ENCODE measurements around the gene LCORL. TPM values are rescaled to one million over a fixed set of nuclear protein-coding genes. Genes with fewer than 3 reads are reported as not detected.

Gene LCORL
- total and polyA plus RNA-seq, 2 experiments from 2014 or later, result 21.0 to 28.7 TPM

DNA sequence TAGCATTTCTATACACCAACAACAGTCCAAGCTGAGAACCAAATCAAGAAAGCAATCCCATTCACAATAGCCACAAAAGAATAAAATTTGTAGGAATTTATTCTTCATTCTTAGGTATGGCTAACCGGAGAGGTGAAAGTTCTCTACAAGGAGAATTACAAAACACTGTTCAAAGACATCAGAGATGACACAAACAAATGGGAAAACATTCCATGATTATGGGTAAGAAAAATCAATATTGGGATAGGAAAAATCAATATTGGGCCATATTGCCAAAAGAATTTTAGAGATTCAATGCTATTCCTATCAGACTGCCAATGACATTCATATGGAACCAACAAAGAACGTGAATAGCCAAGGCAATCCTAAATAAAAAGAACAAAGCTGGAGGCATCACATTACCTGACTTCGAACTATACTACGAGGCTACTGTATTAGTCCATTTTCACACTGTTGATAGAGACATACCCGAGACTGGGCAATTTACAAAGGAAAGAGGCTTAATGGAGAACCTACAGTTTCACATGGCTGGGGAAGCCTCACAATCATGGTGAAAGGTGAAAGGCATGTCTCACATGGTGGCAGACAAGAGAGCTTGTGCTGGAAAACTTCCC is 161.7 kb downstream of the LCORL start:
- H3K27ac ChIP-seq (ENCODE audit: low read depth), result no peak overlapping the region
- no peak overlapping the region for H3K27ac Mint-ChIP-seq
- no peak overlapping the region for H3K4me3 Mint-ChIP-seq
- H3K4me2 ChIP-seq, result no peak overlapping the region
- no peak for DNase-seq (ENCODE audit: low spot score)
- H3K36me3 ChIP-seq (ENCODE audit: insufficient read depth), result peaks cover 10% of the 10 kb centered on the region; the same call in 1 of the 2 replicates
- H3K4me3 ChIP-seq, result no peak overlapping the region
- no peaks in the 10 kb centered on the region for H3K4me1 ChIP-seq (ENCODE audit: insufficient read depth)
- peaks cover 27% of the 10 kb centered on the region for H3K9me3 Mint-ChIP-seq
- no peaks in the 10 kb centered on the region for H4K20me1 ChIP-seq (replicated peaks; ENCODE audit: insufficient read depth)
- peaks cover 6% of the 10 kb centered on the region; the same call in 1 of the 2 replicates for H3K9me2 ChIP-seq (ENCODE audit: insufficient read depth)
- no peak for ATAC-seq
- TF ChIP-seq, protein P1, sequence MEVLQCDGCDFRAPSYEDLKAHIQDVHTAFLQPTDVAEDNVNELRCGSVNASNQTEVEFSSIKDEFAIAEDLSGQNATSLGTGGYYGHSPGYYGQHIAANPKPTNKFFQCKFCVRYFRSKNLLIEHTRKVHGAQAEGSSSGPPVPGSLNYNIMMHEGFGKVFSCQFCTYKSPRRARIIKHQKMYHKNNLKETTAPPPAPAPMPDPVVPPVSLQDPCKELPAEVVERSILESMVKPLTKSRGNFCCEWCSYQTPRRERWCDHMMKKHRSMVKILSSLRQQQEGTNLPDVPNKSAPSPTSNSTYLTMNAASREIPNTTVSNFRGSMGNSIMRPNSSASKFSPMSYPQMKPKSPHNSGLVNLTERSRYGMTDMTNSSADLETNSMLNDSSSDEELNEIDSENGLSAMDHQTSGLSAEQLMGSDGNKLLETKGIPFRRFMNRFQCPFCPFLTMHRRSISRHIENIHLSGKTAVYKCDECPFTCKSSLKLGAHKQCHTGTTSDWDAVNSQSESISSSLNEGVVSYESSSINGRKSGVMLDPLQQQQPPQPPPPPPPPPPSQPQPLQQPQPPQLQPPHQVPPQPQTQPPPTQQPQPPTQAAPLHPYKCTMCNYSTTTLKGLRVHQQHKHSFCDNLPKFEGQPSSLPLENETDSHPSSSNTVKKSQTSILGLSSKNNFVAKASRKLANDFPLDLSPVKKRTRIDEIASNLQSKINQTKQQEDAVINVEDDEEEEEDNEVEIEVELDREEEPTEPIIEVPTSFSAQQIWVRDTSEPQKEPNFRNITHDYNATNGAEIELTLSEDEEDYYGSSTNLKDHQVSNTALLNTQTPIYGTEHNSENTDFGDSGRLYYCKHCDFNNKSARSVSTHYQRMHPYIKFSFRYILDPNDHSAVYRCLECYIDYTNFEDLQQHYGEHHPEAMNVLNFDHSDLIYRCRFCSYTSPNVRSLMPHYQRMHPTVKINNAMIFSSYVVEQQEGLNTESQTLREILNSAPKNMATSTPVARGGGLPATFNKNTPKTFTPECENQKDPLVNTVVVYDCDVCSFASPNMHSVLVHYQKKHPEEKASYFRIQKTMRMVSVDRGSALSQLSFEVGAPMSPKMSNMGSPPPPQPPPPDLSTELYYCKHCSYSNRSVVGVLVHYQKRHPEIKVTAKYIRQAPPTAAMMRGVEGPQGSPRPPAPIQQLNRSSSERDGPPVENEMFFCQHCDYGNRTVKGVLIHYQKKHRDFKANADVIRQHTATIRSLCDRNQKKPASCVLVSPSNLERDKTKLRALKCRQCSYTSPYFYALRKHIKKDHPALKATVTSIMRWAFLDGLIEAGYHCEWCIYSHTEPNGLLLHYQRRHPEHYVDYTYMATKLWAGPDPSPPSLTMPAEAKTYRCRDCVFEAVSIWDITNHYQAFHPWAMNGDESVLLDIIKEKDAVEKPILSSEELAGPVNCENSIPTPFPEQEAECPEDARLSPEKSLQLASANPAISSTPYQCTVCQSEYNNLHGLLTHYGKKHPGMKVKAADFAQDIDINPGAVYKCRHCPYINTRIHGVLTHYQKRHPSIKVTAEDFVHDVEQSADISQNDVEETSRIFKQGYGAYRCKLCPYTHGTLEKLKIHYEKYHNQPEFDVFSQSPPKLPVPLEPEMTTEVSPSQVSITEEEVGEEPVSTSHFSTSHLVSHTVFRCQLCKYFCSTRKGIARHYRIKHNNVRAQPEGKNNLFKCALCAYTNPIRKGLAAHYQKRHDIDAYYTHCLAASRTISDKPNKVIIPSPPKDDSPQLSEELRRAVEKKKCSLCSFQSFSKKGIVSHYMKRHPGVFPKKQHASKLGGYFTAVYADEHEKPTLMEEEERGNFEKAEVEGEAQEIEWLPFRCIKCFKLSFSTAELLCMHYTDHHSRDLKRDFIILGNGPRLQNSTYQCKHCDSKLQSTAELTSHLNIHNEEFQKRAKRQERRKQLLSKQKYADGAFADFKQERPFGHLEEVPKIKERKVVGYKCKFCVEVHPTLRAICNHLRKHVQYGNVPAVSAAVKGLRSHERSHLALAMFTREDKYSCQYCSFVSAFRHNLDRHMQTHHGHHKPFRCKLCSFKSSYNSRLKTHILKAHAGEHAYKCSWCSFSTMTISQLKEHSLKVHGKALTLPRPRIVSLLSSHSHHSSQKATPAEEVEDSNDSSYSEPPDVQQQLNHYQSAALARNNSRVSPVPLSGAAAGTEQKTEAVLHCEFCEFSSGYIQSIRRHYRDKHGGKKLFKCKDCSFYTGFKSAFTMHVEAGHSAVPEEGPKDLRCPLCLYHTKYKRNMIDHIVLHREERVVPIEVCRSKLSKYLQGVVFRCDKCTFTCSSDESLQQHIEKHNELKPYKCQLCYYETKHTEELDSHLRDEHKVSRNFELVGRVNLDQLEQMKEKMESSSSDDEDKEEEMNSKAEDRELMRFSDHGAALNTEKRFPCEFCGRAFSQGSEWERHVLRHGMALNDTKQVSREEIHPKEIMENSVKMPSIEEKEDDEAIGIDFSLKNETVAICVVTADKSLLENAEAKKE (CRISPR knock-in tag; IDR thresholded peaks at IDR 0.05), result no peak
- TF ChIP-seq ZNF114 (CRISPR knock-in tag; IDR thresholded peaks at IDR 0.05), result no peak
- TF ChIP-seq JUNB (IDR thresholded peaks at IDR 0.05; ENCODE audit: unreplicated experiment), result no peak
- TF ChIP-seq STAT1 (IDR thresholded peaks at IDR 0.05; ENCODE audit: unreplicated experiment), result no peak
- TF ChIP-seq NANOG (IDR thresholded peaks at IDR 0.05; ENCODE audit: borderline replicate concordance), result no peak
- no peak for TF ChIP-seq REST (IDR thresholded peaks at IDR 0.05; ENCODE audit: unreplicated experiment)
- TF ChIP-seq, protein P2, sequence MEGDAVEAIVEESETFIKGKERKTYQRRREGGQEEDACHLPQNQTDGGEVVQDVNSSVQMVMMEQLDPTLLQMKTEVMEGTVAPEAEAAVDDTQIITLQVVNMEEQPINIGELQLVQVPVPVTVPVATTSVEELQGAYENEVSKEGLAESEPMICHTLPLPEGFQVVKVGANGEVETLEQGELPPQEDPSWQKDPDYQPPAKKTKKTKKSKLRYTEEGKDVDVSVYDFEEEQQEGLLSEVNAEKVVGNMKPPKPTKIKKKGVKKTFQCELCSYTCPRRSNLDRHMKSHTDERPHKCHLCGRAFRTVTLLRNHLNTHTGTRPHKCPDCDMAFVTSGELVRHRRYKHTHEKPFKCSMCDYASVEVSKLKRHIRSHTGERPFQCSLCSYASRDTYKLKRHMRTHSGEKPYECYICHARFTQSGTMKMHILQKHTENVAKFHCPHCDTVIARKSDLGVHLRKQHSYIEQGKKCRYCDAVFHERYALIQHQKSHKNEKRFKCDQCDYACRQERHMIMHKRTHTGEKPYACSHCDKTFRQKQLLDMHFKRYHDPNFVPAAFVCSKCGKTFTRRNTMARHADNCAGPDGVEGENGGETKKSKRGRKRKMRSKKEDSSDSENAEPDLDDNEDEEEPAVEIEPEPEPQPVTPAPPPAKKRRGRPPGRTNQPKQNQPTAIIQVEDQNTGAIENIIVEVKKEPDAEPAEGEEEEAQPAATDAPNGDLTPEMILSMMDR (conservative IDR thresholded peaks at IDR 0.05; ENCODE audit: low read depth in 2 of 2), result no peak
- no peak for TF ChIP-seq EZH2phosphoT487 (IDR thresholded peaks at IDR 0.05; ENCODE audit: unreplicated experiment)
- H3K79me2 ChIP-seq (replicated peaks; ENCODE audit: insufficient read depth), result no peaks in the 10 kb centered on the region
- no peak overlapping the region for H2AFZ ChIP-seq
- H3K36me3 Mint-ChIP-seq (ENCODE audit: low read depth), result peaks cover 29% of the 10 kb centered on the region
- H3K27me3 Mint-ChIP-seq (ENCODE audit: insufficient read depth, low read depth, poor library complexity), result no peaks in the 10 kb centered on the region
- H3F3A ChIP-seq (replicated peaks; ENCODE audit: low read depth), result no peaks in the 10 kb centered on the region
- no peaks in the 10 kb centered on the region for H3K4me1 Mint-ChIP-seq
- no peaks in the 10 kb centered on the region for H3K27me3 ChIP-seq (ENCODE audit: insufficient read depth)
